PC-3 (cell line): ENCODE data around the gene MSL1. TPM values are rescaled to one million over a fixed set of nuclear protein-coding genes. Genes with fewer than 3 reads are reported as not detected.
A peak's percentile ranks its signal among the peaks of the same experiment; 100 is the strongest.

ENCODE experiments used
- ATAC-seq: fragments of 200-7000 bp; cut with Tn5 transposase; 2 replicates; pipeline ENCODE4 v1.9.1; 2020; ENCODE audit warnings: mild to moderate bottlenecking, moderate library complexity
- BruUV-seq: library from RNA; stranded (reverse); fragments of 400-500 nt; replicated peaks from 2 replicates; lab custom pipeline; 2021; lab: Mats Ljungman, UMichigan
- CTCF ChIA-PET: fragments of 300-600 bp; sonication (Branson Sonifier 250); formaldehyde crosslinking; loops from one replicate; lab custom pipeline; 2022; ENCODE audit warnings: antibody characterized with exemption; lab: Charles Lee
- POLR2A ChIA-PET: fragments of 300-600 bp; sonication (Branson Sonifier 250); formaldehyde crosslinking; loops from one replicate; lab custom pipeline; 2022; ENCODE audit warnings: antibody characterized with exemption; ENCODE audit not compliant: unreplicated experiment; lab: Charles Lee
- DNase-seq: peaks from one replicate; pipeline ENCODE4 v3.0.0-alpha.2; 2015
- H2AFZ ChIP-seq: fragments of 300-600 bp; sonication (generic); 2 replicates; pipeline ENCODE4 v1.6.0; 2016; ENCODE audit warnings: antibody characterized with exemption, low read length
- H3F3A ChIP-seq: fragments of 300-600 bp; sonication (generic); one replicate; pipeline ENCODE4 v1.6.0; 2017; ENCODE audit warnings: antibody characterized with exemption, low read length, control low read depth, mild to moderate bottlenecking; ENCODE audit not compliant: unreplicated experiment
- H3K27ac ChIP-seq: fragments of 300-600 bp; sonication (generic); 2 replicates; pipeline ENCODE4 v1.5.1; 2016; ENCODE audit warnings: mild to moderate bottlenecking, low read length
- H3K27me3 ChIP-seq: fragments of 300-600 bp; sonication (generic); 2 replicates; pipeline ENCODE4 v1.6.1; 2016; ENCODE audit warnings: low read length, mixed read lengths
- H3K36me3 ChIP-seq: fragments of 300-600 bp; sonication (generic); 2 replicates; pipeline ENCODE4 v1.6.1; 2016; ENCODE audit warnings: low read depth, mixed run types, low read length, mixed read lengths
- H3K4me1 ChIP-seq: fragments of 300-600 bp; sonication (generic); 2 replicates; pipeline ENCODE4 v1.5.1; 2016; ENCODE audit warnings: low read length; ENCODE audit not compliant: insufficient read depth
- H3K4me2 ChIP-seq: fragments of 300-600 bp; sonication (generic); 2 replicates; pipeline ENCODE4 v1.6.0; 2016; ENCODE audit warnings: low read length
- H3K4me3 ChIP-seq: fragments of 300-600 bp; sonication (generic); 2 replicates; pipeline ENCODE4 v1.5.1; 2016; ENCODE audit warnings: mild to moderate bottlenecking, low read length, mixed read lengths
- H3K79me2 ChIP-seq: fragments of 300-600 bp; sonication (generic); 2 replicates; pipeline ENCODE4 v1.6.1; 2017; ENCODE audit warnings: low read length, mixed read lengths
- H3K9ac ChIP-seq: fragments of 300-600 bp; sonication (generic); 2 replicates; pipeline ENCODE4 v1.6.0; 2016; ENCODE audit warnings: mild to moderate bottlenecking, low read length
- H3K9me2 ChIP-seq: fragments of 300-600 bp; sonication (generic); replicated peaks from 2 replicates; pipeline ENCODE4 v1.6.1; 2016; ENCODE audit warnings: mixed run types, low read length, mixed read lengths
- H3K9me3 ChIP-seq: fragments of 300-600 bp; sonication (generic); 2 replicates; pipeline ENCODE4 v1.6.1; 2016; ENCODE audit warnings: low read length, mixed read lengths
- H4K20me1 ChIP-seq: fragments of 300-600 bp; sonication (generic); 2 replicates; pipeline ENCODE4 v1.6.1; 2016; ENCODE audit warnings: low read length, mixed read lengths
- EZH2 ChIP-seq: fragments of 300-600 bp; sonication (generic); IDR thresholded peaks from one replicate; pipeline ENCODE4 v1.6.1; 2017; ENCODE audit warnings: antibody characterized with exemption, mild to moderate bottlenecking, low read length; ENCODE audit not compliant: unreplicated experiment
- EZH2phosphoT487 ChIP-seq: fragments of 300-600 bp; sonication (generic); IDR thresholded peaks from 2 replicates; pipeline ENCODE4 v1.6.1; 2018; ENCODE audit warnings: mild to moderate bottlenecking, antibody characterized with exemption, low read length, borderline replicate concordance
- intact Hi-C: fragments of 100-400 bp; cut with micrococcal nuclease; formaldehyde crosslinking; loops from 2 replicates; pipeline ENCODE4 v1.9.0; 2023
- total RNA-seq: library from RNA; depleted of rRNA; stranded (reverse); fragments of >200 nt; gene quantifications from 2 replicates; pipeline ENCODE4 v1.2.3, GENCODE V29; 2014
- TF ChIP-seq, protein P1 (sequence below): fragments of 300-600 bp; sonication (generic); conservative IDR thresholded peaks from 2 replicates; pipeline ENCODE4 v1.5.1; 2017; ENCODE audit warnings: antibody characterized with exemption, low read depth, mild to moderate bottlenecking, low read length

Gene MSL1
- total RNA-seq, 1 experiment from 2014 or later: 22.2 TPM

DNA sequence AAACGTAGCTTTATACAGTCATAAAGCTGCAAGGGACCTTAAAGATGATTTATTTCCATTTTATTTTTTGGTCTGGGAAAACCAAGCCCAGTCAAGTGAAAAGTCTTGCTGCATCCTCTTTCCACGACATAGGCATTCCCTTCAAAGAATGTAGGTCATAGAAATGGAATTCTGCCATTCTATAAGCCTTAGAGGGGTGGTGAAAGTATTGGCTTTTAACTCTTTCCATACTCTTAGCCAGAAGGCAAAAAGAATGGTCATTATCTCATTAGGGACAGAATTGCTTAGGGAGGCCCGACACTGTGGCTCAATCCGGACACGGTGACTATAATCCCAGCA, 7.9 kb upstream of the MSL1 start:
- no peaks in the 10 kb centered on the region for H3K79me2 ChIP-seq
- ChIA-PET POLR2A (interaction anchor here (0.6 to 2.0 kb wide), 6 partner anchors 8 to 235 kb away, joined by 3 to 16 read pairs (median 4); partner anchors contain the start of gene MSL1), CTCF (interaction anchor here (0.6 to 2.3 kb wide), 6 partner anchors 10 to 77 kb away, joined by 3 to 26 read pairs (median 5); partner anchors contain the start of gene CASC3)
- DNase-seq: no peak
- intact Hi-C loops: loop anchor here (1.0 to 5.0 kb wide), 5 partner anchors 10 to 178 kb away; partner anchors contain the start of gene NR1D1
- peak overlapping the region; percentile 86 for H3K4me2 ChIP-seq
- no peaks in the 10 kb centered on the region for H3K9me2 ChIP-seq
- peaks cover 4% of the 10 kb centered on the region for H3F3A ChIP-seq
- H3K9me3 ChIP-seq: no peaks in the 10 kb centered on the region
- H3K4me3 ChIP-seq: peak overlapping the region; percentile 60; the same call in 1 of the 2 replicates
- H3K27me3 ChIP-seq: no peaks in the 10 kb centered on the region
- H3K4me1 ChIP-seq: peaks cover 48% of the 10 kb centered on the region
- H3K27ac ChIP-seq: peak overlapping the region; percentile 98
- H2AFZ ChIP-seq: peak overlapping the region; percentile 76
- H3K36me3 ChIP-seq: no peaks in the 10 kb centered on the region
- peak overlapping the region; percentile 95 for H3K9ac ChIP-seq
- no TSS peak for BruUV-seq
- no peak for ATAC-seq
- no peak for TF ChIP-seq EZH2phosphoT487
- TF ChIP-seq, protein P1, sequence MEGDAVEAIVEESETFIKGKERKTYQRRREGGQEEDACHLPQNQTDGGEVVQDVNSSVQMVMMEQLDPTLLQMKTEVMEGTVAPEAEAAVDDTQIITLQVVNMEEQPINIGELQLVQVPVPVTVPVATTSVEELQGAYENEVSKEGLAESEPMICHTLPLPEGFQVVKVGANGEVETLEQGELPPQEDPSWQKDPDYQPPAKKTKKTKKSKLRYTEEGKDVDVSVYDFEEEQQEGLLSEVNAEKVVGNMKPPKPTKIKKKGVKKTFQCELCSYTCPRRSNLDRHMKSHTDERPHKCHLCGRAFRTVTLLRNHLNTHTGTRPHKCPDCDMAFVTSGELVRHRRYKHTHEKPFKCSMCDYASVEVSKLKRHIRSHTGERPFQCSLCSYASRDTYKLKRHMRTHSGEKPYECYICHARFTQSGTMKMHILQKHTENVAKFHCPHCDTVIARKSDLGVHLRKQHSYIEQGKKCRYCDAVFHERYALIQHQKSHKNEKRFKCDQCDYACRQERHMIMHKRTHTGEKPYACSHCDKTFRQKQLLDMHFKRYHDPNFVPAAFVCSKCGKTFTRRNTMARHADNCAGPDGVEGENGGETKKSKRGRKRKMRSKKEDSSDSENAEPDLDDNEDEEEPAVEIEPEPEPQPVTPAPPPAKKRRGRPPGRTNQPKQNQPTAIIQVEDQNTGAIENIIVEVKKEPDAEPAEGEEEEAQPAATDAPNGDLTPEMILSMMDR: no peak
- no peak for TF ChIP-seq EZH2
- H4K20me1 ChIP-seq: no peaks in the 10 kb centered on the region

GRCh38 chr17:40115101-40115436, 6.7 kb upstream of the MSL1 start:
- Histone ChIP-seq H3K9ac (no peak overlapping the region), H3K79me2 (peaks cover under 1% of the 10 kb centered on the region; the same call in 1 of the 2 replicates), H3K4me1 (peaks cover 48% of the 10 kb centered on the region), H3K4me3 (no peak overlapping the region), H3K4me2 (peak overlapping the region; percentile 86; the same call in 1 of the 2 replicates), H3K9me3 (no peaks in the 10 kb centered on the region), H3K27ac (peak overlapping the region; percentile 98), H3F3A (peaks cover 4% of the 10 kb centered on the region), H4K20me1 (no peaks in the 10 kb centered on the region), H3K9me2 (no peaks in the 10 kb centered on the region), H2AFZ (no peak overlapping the region), H3K36me3 (no peaks in the 10 kb centered on the region), H3K27me3 (no peaks in the 10 kb centered on the region)
- ATAC-seq (no peak), DNase-seq (no peak)
- no peak for TF ChIP-seq EZH2
- TF ChIP-seq, protein P1: no peak
- TF ChIP-seq EZH2phosphoT487: no peak
- ChIA-PET CTCF (no interaction called here), POLR2A (no interaction called here)
- intact Hi-C loops: no loop called here
- BruUV-seq: no TSS peak
